HG03139 (cell line): Measurements from ENCODE around the gene ALOX5AP.

Experiments
- ATAC-seq: cut with Tn5 transposase; IDR thresholded peaks from one replicate; pipeline ENCODE4 v1.9.1; 2021; ENCODE audit not compliant: unreplicated experiment

ALOX5AP gene

GRCh38 chr13:30712536-30713532, 22.5 kb upstream of the ALOX5AP start:
- no peak for ATAC-seq

- no peak for ATAC-seq
Measured at GRCh38 chr13:30714629-30715371, 20.5 kb upstream of the ALOX5AP start.

GRCh38 chr13:30715372-30715756, 20.0 kb upstream of the ALOX5AP start:
- ATAC-seq, result no peak

GRCh38 chr13:30715837-30716236, 19.5 kb upstream of the ALOX5AP start:
- ATAC-seq, result no peak

- no peak for ATAC-seq
Measured at GRCh38 chr13:30718661-30719524, 16.4 kb upstream of the ALOX5AP start.

GRCh38 chr13:30719525-30719914, 15.8 kb upstream of the ALOX5AP start:
- no peak for ATAC-seq

GRCh38 chr13:30720172-30720869, 15.0 kb upstream of the ALOX5AP start:
- peak; percentile 54 for ATAC-seq

GRCh38 chr13:30721936-30722335, 13.4 kb upstream of the ALOX5AP start:
- no peak for ATAC-seq

GRCh38 chr13:30722361-30722760, 13.0 kb upstream of the ALOX5AP start:
- no peak for ATAC-seq

GRCh38 chr13:30724778-30725177, 10.6 kb upstream of the ALOX5AP start:
- no peak for ATAC-seq

GRCh38 chr13:30725326-30726085, 9.8 kb upstream of the ALOX5AP start:
- no peak for ATAC-seq

GRCh38 chr13:30726192-30726591, 9.2 kb upstream of the ALOX5AP start:
- no peak for ATAC-seq

GRCh38 chr13:30727491-30728355, 7.6 kb upstream of the ALOX5AP start:
- ATAC-seq, result no peak

- no peak for ATAC-seq
Measured at GRCh38 chr13:30729801-30730200, 5.5 kb upstream of the ALOX5AP start.

- no peak for ATAC-seq
Measured at GRCh38 chr13:30730526-30730925, 4.8 kb upstream of the ALOX5AP start.

GRCh38 chr13:30731361-30732045, 3.8 kb upstream of the ALOX5AP start:
- no peak for ATAC-seq

- no peak for ATAC-seq
Measured at GRCh38 chr13:30732046-30732390, 3.3 kb upstream of the ALOX5AP start.

- ATAC-seq, result no peak
Measured at GRCh38 chr13:30734439-30734838, 904 bp upstream of the ALOX5AP start.

GRCh38 chr13:30735872-30736175, 481 bp downstream of the ALOX5AP start:
- ATAC-seq, result no peak
